A673 (cell line): ENCODE measurements around the gene XPNPEP2. TPM values are rescaled to one million over a fixed set of nuclear protein-coding genes. Genes with fewer than 3 reads are reported as not detected.

ENCODE experiments used
- BruUV-seq: library from RNA; stranded (reverse); fragments of 400-500 nt; replicated peaks from 2 replicates; lab custom pipeline; 2021; lab: Mats Ljungman, UMichigan
- CTCF ChIA-PET: fragments of 300-600 bp; sonication (Branson Sonifier 250); formaldehyde crosslinking; loops from one replicate; lab custom pipeline; 2022; ENCODE audit warnings: antibody characterized with exemption; lab: Charles Lee
- POLR2A ChIA-PET: fragments of 300-600 bp; sonication (Branson Sonifier 250); formaldehyde crosslinking; loops from one replicate; lab custom pipeline; 2022; ENCODE audit warnings: antibody characterized with exemption; ENCODE audit not compliant: low non-redundant PET; lab: Charles Lee
- DNase-seq: peaks from one replicate; pipeline ENCODE4 v3.0.0-alpha.2; 2015; ENCODE audit warnings: low spot score
- H3K27ac ChIP-seq: fragments of 200-600 bp; sonication (generic); 2 replicates; pipeline ENCODE4 v1.5.1; 2016; ENCODE audit warnings: mixed run types, low read depth, mild to moderate bottlenecking, mixed read lengths, antibody characterized with exemption, low read length; ENCODE audit not compliant: poor library complexity, severe bottlenecking
- H3K27me3 ChIP-seq: fragments of 200-600 bp; sonication (generic); replicated peaks from 2 replicates; pipeline ENCODE4 v1.6.1; 2017; ENCODE audit warnings: mixed run types, low read depth, mild to moderate bottlenecking, mixed read lengths, antibody characterized with exemption, low read length; ENCODE audit not compliant: insufficient read depth, poor library complexity
- H3K36me3 ChIP-seq: fragments of 200-600 bp; sonication (generic); 2 replicates; pipeline ENCODE4 v1.6.1; 2016; ENCODE audit warnings: mixed run types, mild to moderate bottlenecking, mixed read lengths, antibody characterized with exemption, low read length; ENCODE audit not compliant: insufficient read depth, poor library complexity, severe bottlenecking
- H3K4me1 ChIP-seq: fragments of 200-600 bp; sonication (generic); 2 replicates; pipeline ENCODE4 v1.6.1; 2017; ENCODE audit warnings: mixed run types, mild to moderate bottlenecking, mixed read lengths, antibody characterized with exemption, low read length; ENCODE audit not compliant: insufficient read depth, poor library complexity, severe bottlenecking
- H3K4me3 ChIP-seq: fragments of 200-600 bp; sonication (generic); 2 replicates; pipeline ENCODE4 v1.5.1; 2016; ENCODE audit warnings: low read depth, mixed run types, mild to moderate bottlenecking, mixed read lengths, low read length; ENCODE audit not compliant: poor library complexity, severe bottlenecking
- H3K9me3 ChIP-seq: fragments of 200-600 bp; sonication (generic); 2 replicates; pipeline ENCODE4 v1.6.1; 2016; ENCODE audit warnings: mixed run types, low read depth, mild to moderate bottlenecking, mixed read lengths, antibody characterized with exemption, low read length; ENCODE audit not compliant: poor library complexity, severe bottlenecking
- CTCF ChIP-seq: fragments of 300-800, 200-600 bp; sonication (generic); conservative IDR thresholded peaks from 2 replicates; pipeline ENCODE4 v1.5.1; 2017; ENCODE audit warnings: low read depth, mild to moderate bottlenecking, antibody characterized with exemption, low read length, moderate library complexity, mixed read lengths
- EZH2 ChIP-seq: fragments of 200-600 bp; sonication (generic); IDR thresholded peaks from 2 replicates; pipeline ENCODE4 v1.6.1; 2017; ENCODE audit warnings: borderline replicate concordance, low read depth, mild to moderate bottlenecking, mixed read lengths, antibody characterized with exemption, low read length; ENCODE audit not compliant: poor library complexity, severe bottlenecking
- intact Hi-C: fragments of 100-400 bp; cut with micrococcal nuclease; formaldehyde crosslinking; loops from one replicate; pipeline ENCODE4 v1.10.0; 2022; ENCODE audit not compliant: unreplicated experiment
- total RNA-seq: library from RNA; stranded (reverse); gene quantifications from 2 replicates; pipeline ENCODE4 v1.2.3, GENCODE V29; 2021

XPNPEP2 gene
- total RNA-seq, 1 experiment from 2014 or later: not detected

GRCh38 chrX:129743821-129744220 is 5.0 kb downstream of the XPNPEP2 start:
- POLR2A ChIA-PET: no interaction called here
- no peak for DNase-seq
- no peaks in the 10 kb centered on the region for H3K36me3 ChIP-seq
- no peak overlapping the region for H3K4me3 ChIP-seq
- CTCF ChIA-PET: no interaction called here
- H3K4me1 ChIP-seq: no peaks in the 10 kb centered on the region
- intact Hi-C loops: no loop called here
- TF ChIP-seq EZH2: no peak
- TF ChIP-seq CTCF: no peak
- no TSS peak for BruUV-seq
- H3K9me3 ChIP-seq: no peaks in the 10 kb centered on the region
- no peaks in the 10 kb centered on the region for H3K27me3 ChIP-seq
- no peak overlapping the region for H3K27ac ChIP-seq

- intact Hi-C loops: no loop called here
These were observed 6.1 kb downstream of the XPNPEP2 start for GRCh38 chrX:129744861-129745321.

GRCh38 chrX:129746557-129747470 is 8.0 kb downstream of the XPNPEP2 start:
- intact Hi-C loops: no loop called here
- no peak overlapping the region for H3K27ac ChIP-seq
- H3K9me3 ChIP-seq: no peaks in the 10 kb centered on the region
- H3K4me1 ChIP-seq: no peaks in the 10 kb centered on the region
- ChIA-PET POLR2A (no interaction called here), CTCF (interaction anchor here (0.5 kb wide), 1 partner anchor 1141 kb away, joined by 4 read pairs; no protein-coding TSS in a partner anchor)
- no peaks in the 10 kb centered on the region for H3K27me3 ChIP-seq
- no peak for DNase-seq
- no peak overlapping the region for H3K4me3 ChIP-seq
- TF ChIP-seq EZH2 (no peak), CTCF (no peak)
- no peaks in the 10 kb centered on the region for H3K36me3 ChIP-seq
- BruUV-seq: no TSS peak

More at GRCh38 chrX:129744861-129745321, 6.1 kb downstream of the XPNPEP2 start:
- BruUV-seq: no TSS peak
- H3K36me3 ChIP-seq: no peaks in the 10 kb centered on the region
- no peaks in the 10 kb centered on the region for H3K27me3 ChIP-seq
- ChIA-PET CTCF (no interaction called here), POLR2A (no interaction called here)
- H3K27ac ChIP-seq: no peak overlapping the region
- TF ChIP-seq CTCF (no peak), EZH2 (no peak)
- H3K4me3 ChIP-seq: no peak overlapping the region
- H3K4me1 ChIP-seq: no peaks in the 10 kb centered on the region
- no peaks in the 10 kb centered on the region for H3K9me3 ChIP-seq
- no peak for DNase-seq
